Progenitor cell of endocrine pancreas (in vitro differentiated cells): ENCODE data around the gene RHOC. TPM values are rescaled to one million over a fixed set of nuclear protein-coding genes. Genes with fewer than 3 reads are reported as not detected.

Experiments used
- DNase-seq: peaks from one replicate; pipeline ENCODE4 v3.0.0; 2021; ENCODE audit warnings: low spot score; ENCODE audit not compliant: unreplicated experiment
- H3K27ac Mint-ChIP-seq: 2 replicates; pipeline ENCODE4 v1.8.0; 2021; ENCODE audit warnings: mild to moderate bottlenecking, moderate library complexity, mixed read lengths
- H3K27me3 Mint-ChIP-seq: 2 replicates; pipeline ENCODE4 v1.8.0; 2021; ENCODE audit warnings: mixed read lengths
- H3K36me3 Mint-ChIP-seq: 2 replicates; pipeline ENCODE4 v1.8.0; 2022; ENCODE audit warnings: mixed read lengths; ENCODE audit not compliant: insufficient read depth
- H3K4me1 Mint-ChIP-seq: 2 replicates; pipeline ENCODE4 v1.8.0; 2021; ENCODE audit warnings: low read depth, mixed read lengths
- H3K4me3 Mint-ChIP-seq: 2 replicates; pipeline ENCODE4 v1.8.0; 2021; ENCODE audit warnings: low read depth, mild to moderate bottlenecking, moderate library complexity, mixed read lengths
- H3K9me3 Mint-ChIP-seq: 2 replicates; pipeline ENCODE4 v1.8.0; 2021; ENCODE audit warnings: low read depth, mixed read lengths
- total RNA-seq: library from RNA; stranded (reverse); gene quantifications from 2 replicates; pipeline ENCODE4 v1.2.1, GENCODE V29; 2021
- TF ChIP-seq, protein P1 (sequence below): fragments of 200-600 bp; sonication (generic); IDR thresholded peaks from one replicate; pipeline ENCODE4 v1.5.0; 2021; ENCODE audit warnings: antibody characterized with exemption, mild to moderate bottlenecking; ENCODE audit not compliant: unreplicated experiment

RHOC gene
- total RNA-seq, 1 donor from 2014 or later, result 87.3 TPM

DNA sequence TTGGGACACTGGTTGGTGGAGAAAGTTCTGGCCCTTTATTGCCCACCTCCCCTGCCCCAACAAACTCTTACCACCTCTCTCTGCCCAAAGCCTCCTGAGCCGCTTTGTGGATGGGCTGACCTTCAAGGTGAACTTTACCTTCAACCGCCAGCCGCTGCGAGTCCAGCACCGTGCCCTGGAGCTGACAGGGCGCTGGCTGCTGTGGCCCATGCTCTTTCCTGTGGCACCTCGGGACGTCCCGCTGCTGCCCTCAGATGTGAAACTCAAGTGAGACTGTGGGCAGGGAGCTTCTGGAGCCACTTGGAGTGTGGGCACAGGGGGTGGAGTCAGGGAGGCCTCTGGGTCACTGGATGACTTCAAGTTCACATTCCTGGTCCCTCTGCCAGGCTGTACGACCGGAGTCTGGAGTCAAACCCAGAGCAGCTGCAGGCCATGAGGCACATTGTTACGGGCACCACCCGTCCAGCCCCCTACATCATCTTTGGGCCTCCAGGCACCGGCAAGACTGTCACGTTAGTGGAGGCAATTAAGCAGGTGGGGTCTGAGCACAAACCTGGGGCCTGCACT lies 12.5 kb downstream of the RHOC start:
- no peaks in the 10 kb centered on the region for H3K27me3 Mint-ChIP-seq
- no peaks in the 10 kb centered on the region for H3K9me3 Mint-ChIP-seq
- no peak overlapping the region for H3K27ac Mint-ChIP-seq
- TF ChIP-seq, protein P1, sequence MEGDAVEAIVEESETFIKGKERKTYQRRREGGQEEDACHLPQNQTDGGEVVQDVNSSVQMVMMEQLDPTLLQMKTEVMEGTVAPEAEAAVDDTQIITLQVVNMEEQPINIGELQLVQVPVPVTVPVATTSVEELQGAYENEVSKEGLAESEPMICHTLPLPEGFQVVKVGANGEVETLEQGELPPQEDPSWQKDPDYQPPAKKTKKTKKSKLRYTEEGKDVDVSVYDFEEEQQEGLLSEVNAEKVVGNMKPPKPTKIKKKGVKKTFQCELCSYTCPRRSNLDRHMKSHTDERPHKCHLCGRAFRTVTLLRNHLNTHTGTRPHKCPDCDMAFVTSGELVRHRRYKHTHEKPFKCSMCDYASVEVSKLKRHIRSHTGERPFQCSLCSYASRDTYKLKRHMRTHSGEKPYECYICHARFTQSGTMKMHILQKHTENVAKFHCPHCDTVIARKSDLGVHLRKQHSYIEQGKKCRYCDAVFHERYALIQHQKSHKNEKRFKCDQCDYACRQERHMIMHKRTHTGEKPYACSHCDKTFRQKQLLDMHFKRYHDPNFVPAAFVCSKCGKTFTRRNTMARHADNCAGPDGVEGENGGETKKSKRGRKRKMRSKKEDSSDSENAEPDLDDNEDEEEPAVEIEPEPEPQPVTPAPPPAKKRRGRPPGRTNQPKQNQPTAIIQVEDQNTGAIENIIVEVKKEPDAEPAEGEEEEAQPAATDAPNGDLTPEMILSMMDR, result no peak
- peaks cover 11% of the 10 kb centered on the region for H3K4me1 Mint-ChIP-seq
- H3K36me3 Mint-ChIP-seq, result peaks cover 27% of the 10 kb centered on the region
- H3K4me3 Mint-ChIP-seq, result no peak overlapping the region
- no peak for DNase-seq

DNA sequence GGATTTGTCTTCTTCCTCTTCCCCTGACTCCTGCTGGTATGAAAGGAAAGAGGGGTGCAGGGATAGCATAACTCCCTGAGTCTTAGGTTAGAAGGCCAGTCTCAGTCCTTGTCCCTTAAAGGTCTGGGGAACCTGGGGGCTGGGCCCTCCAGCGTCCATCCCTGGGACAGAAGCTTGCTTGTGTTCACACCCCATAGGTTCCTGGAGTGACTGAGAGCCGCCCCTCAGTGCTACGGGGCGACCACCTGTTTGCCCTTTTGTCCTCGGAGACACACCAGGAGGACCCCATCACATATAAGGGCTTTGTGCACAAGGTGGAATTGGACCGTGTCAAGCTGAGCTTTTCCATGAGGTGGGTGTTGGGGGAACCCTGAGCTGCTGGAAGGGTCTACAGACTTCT lies 13.1 kb downstream of the RHOC start:
- DNase-seq, result no peak
- Mint-ChIP-seq H3K4me1 (peaks cover 5% of the 10 kb centered on the region), H3K36me3 (peaks cover 26% of the 10 kb centered on the region), H3K27me3 (no peaks in the 10 kb centered on the region), H3K9me3 (no peaks in the 10 kb centered on the region), H3K4me3 (no peak overlapping the region), H3K27ac (no peak overlapping the region)
- TF ChIP-seq, protein P1, result no peak

DNA sequence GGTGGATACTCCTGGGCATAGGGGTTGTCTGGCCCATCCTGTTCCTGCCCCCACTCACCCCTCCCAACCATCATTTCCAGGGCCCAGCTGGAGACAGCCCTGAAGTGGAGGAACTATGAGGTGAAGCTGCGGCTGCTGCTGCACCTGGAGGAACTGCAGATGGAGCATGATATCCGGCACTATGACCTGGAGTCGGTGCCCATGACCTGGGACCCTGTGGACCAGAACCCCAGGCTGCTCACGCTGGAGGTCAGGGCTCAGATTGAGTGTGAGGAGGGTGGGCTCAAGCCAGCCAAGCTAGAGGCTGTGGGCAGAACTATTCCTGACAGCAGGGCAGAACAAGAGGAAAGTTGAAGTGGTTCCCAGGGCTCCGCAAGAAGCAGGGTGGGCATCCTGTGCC lies 14.2 kb downstream of the RHOC start:
- no peaks in the 10 kb centered on the region for H3K27me3 Mint-ChIP-seq
- H3K27ac Mint-ChIP-seq, result no peak overlapping the region
- H3K4me3 Mint-ChIP-seq, result no peak overlapping the region
- TF ChIP-seq, protein P1, result no peak
- H3K4me1 Mint-ChIP-seq, result peaks cover 4% of the 10 kb centered on the region
- DNase-seq, result no peak
- no peaks in the 10 kb centered on the region for H3K9me3 Mint-ChIP-seq
- H3K36me3 Mint-ChIP-seq, result peaks cover 24% of the 10 kb centered on the region

DNA sequence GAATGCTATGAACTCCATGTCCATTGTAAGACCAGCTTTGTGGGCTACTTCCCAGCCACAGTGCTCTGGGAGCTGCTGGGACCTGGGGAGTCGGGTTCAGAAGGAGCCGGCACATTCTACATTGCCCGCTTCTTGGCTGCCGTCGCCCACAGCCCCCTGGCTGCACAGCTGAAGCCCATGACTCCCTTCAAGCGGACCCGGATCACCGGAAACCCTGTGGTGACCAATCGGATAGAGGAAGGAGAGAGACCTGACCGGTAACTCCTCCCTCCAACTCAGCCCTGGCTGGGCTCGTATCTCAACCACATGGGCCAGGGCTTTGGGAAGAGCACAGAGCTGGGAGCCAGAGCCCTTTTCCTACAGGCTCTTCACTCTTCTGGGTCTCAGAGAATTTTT lies 17.1 kb downstream of the RHOC start:
- H3K4me3 Mint-ChIP-seq, result no peak overlapping the region
- no peaks in the 10 kb centered on the region for H3K9me3 Mint-ChIP-seq
- TF ChIP-seq, protein P1, result no peak
- peaks cover 19% of the 10 kb centered on the region for H3K36me3 Mint-ChIP-seq
- no peak overlapping the region for H3K27ac Mint-ChIP-seq
- no peak for DNase-seq
- H3K27me3 Mint-ChIP-seq, result no peaks in the 10 kb centered on the region
- peaks cover 14% of the 10 kb centered on the region for H3K4me1 Mint-ChIP-seq

DNA sequence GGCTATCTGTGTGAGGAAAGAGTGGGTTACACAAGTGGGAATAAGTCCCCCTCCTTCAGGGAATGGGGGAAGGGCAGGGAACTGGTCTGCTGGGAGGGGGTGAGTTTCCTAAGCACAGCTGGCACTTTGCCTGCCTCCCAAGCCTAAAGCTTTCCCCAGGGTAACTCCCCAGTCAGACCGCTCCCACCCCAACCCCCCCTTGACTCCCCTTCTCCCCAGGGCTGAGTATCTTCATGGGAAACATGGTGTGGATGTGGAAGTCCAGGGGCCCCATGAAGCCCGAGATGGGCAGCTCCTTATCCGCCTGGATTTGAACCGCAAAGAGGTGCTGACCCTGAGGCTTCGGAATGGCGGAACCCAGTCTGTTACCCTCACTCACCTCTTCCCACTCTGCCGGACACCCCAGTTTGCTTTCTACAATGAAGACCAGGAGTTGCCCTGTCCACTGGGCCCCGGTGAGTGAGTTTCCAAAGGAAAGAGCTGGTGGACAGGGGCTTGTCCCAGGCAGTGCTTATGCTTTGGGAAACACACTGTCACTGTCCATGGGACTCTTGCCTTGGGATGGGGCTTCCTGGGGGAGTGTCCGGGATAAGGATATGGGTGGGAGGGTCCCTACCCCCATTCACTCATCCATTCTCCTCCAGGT lies 17.6 kb downstream of the RHOC start:
- TF ChIP-seq, protein P1, result no peak
- Mint-ChIP-seq H3K4me1 (peaks cover 14% of the 10 kb centered on the region), H3K27me3 (no peaks in the 10 kb centered on the region), H3K27ac (no peak overlapping the region), H3K36me3 (peaks cover 19% of the 10 kb centered on the region), H3K4me3 (no peak overlapping the region), H3K9me3 (no peaks in the 10 kb centered on the region)
- DNase-seq, result no peak
